ENCODE results near the gene CXCL17.

GRCh38 chr19:42412227-42412626 lies 30.5 kb downstream of the CXCL17 start:
- TF ChIP-seq CTCF (IDR thresholded peaks at IDR 0.05; ENCODE audit: insufficient read depth, low read length) (no peak), POLR2AphosphoS5 (IDR thresholded peaks at IDR 0.05; ENCODE audit: low read depth) (no peak), REST (IDR thresholded peaks at IDR 0.05; ENCODE audit: insufficient replicate concordance, low read depth) (no peak)
